H1 (cell line): ENCODE measurements around the gene FAM171A1. TPM values are rescaled to one million over a fixed set of nuclear protein-coding genes. Genes with fewer than 3 reads are reported as not detected.

Experiments
- CHD2 ChIP-seq: IDR thresholded peaks from 2 replicates; pipeline ENCODE4 v1.6.1; 2012; ENCODE audit warnings: low read length, improper control_type of control experiment
- CHD7 ChIP-seq: fragments of 300-600 bp; sonication (generic); IDR thresholded peaks from 2 replicates; pipeline ENCODE4 v1.7.1; 2012; ENCODE audit warnings: low read length, moderate library complexity, mild to moderate bottlenecking, inconsistent platforms; ENCODE audit not compliant: insufficient replicate concordance
- EGR1 ChIP-seq: IDR thresholded peaks from 2 replicates; pipeline ENCODE4 v1.6.1; 2011; ENCODE audit warnings: low read depth, low read length, borderline replicate concordance
- HDAC2 ChIP-seq, 2 experiments: fragments of 300-600 bp in 1 of 2; sonication (generic) in 1 of 2; IDR thresholded peaks; 2 replicates each; pipeline ENCODE4 v1.6.1; 2011 to 2012; ENCODE audit warnings: low read depth in 2 of 2, low read length in 2 of 2, mild to moderate bottlenecking in 2 of 2, moderate library complexity in 2 of 2, borderline replicate concordance in 1 of 2, inconsistent platforms in 1 of 2
- JUN ChIP-seq: IDR thresholded peaks from 2 replicates; pipeline ENCODE4 v1.6.1; 2011; ENCODE audit warnings: low read depth, mild to moderate bottlenecking, improper control_type of control experiment, low read length
- JUND ChIP-seq: IDR thresholded peaks from 2 replicates; pipeline ENCODE4 v1.6.1; 2011; ENCODE audit warnings: mild to moderate bottlenecking, improper control_type of control experiment, low read length
- POLR2AphosphoS5 ChIP-seq: IDR thresholded peaks from 2 replicates; pipeline ENCODE4 v1.6.1; 2011; ENCODE audit warnings: low read depth, low read length
- RAD21 ChIP-seq, 2 experiments: IDR thresholded peaks in 1 of 2; conservative IDR thresholded peaks in 1 of 2; 2 replicates each; pipeline ENCODE4 v1.6.1; 2011; ENCODE audit warnings: low read depth in 2 of 2, low read length in 2 of 2, improper control_type of control experiment in 1 of 2, inconsistent platforms in 1 of 2, mild to moderate bottlenecking in 1 of 2, moderate library complexity in 1 of 2
- RXRA ChIP-seq: IDR thresholded peaks from 2 replicates; pipeline ENCODE4 v1.6.1; 2011; ENCODE audit warnings: low read depth, mild to moderate bottlenecking, low read length, moderate library complexity; ENCODE audit not compliant: insufficient read depth
- SAP30 ChIP-seq: fragments of 300-600 bp; sonication (generic); IDR thresholded peaks from 2 replicates; pipeline ENCODE4 v1.7.1; 2012; ENCODE audit warnings: low read length, moderate library complexity, mild to moderate bottlenecking, inconsistent platforms; ENCODE audit not compliant: insufficient read depth, insufficient replicate concordance
- TCF12 ChIP-seq: IDR thresholded peaks from 2 replicates; pipeline ENCODE4 v1.6.1; 2011; ENCODE audit warnings: low read depth, mild to moderate bottlenecking, low read length
- polyA plus RNA-seq, 7 experiments: library from polyadenylated mRNA; depleted of rRNA in 3 of 7; stranded (reverse) in 5 of 7; unstranded in 2 of 7; fragments of >200 nt in 5 of 7; fragments of 200-250 nt in 2 of 7; gene quantifications; 1 replicate in 5 of 7; 2 replicates in 1 of 7; 4 replicates in 1 of 7; pipeline versions ENCODE4 v1.2.1 to v1.2.3, GENCODE V29; 2011 to 2013; ENCODE audit warnings: missing spikeins in 2 of 7, mixed read lengths in 2 of 7
- total RNA-seq: library from RNA; stranded (reverse); fragmentation: NEBNext Ultra II Directional; extraction: Animal tissue kit (Norgen Biotek cat#: 25700); gene quantifications from 2 replicates; pipeline ENCODE4 v1.2.1, GENCODE V29; 2021

FAM171A1 gene
- total and polyA plus RNA-seq, 2 of the 8 experiments (the other 6 are each of a cell fraction or from before 2014, with no cell fraction given) = 26.6 to 42.1 TPM

GRCh38 chr10:15408557-15408956, 37.5 kb upstream of the FAM171A1 start (continued):
- TF ChIP-seq CHD7 (no peak), JUN (no peak), CHD2 (no peak), TCF12 (no peak), HDAC2 (IDR thresholded peaks at IDR 0.05; ENCODE audit: borderline replicate concordance in 1 of 2, low read depth in 2 of 2, low read length in 2 of 2) (no peak), SAP30 (no peak), POLR2AphosphoS5 (no peak), JUND (no peak), EGR1 (no peak), RXRA (no peak), RAD21 (IDR thresholded peaks at IDR 0.05 in 1 of 2, conservative IDR thresholded peaks at IDR 0.05 in 1 of 2; ENCODE audit: low read depth in 2 of 2, low read length in 2 of 2) (no peak)
